ENCODE results near the gene SRGN.

DNA sequence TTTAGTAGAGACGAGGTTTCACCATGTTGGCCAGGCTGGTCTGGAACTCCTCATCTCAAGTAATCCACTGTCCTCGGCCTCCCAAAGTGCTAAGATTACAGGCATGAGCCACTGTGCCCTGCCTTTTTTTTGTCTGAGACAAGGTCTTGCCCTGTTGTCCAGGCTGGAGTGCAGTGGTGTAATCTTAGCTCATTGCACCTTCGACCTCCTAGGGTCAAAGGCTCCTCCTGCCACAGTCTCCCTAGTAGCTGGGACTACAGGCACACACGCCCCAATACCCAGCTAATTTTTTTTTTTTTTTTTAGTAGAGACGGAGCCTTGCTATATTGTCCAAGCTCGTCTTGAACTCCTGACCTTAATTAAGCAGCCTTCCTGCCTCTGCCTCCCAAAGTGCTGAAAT, 65.3 kb downstream of the SRGN start:
- TF ChIP-seq, protein P1, sequence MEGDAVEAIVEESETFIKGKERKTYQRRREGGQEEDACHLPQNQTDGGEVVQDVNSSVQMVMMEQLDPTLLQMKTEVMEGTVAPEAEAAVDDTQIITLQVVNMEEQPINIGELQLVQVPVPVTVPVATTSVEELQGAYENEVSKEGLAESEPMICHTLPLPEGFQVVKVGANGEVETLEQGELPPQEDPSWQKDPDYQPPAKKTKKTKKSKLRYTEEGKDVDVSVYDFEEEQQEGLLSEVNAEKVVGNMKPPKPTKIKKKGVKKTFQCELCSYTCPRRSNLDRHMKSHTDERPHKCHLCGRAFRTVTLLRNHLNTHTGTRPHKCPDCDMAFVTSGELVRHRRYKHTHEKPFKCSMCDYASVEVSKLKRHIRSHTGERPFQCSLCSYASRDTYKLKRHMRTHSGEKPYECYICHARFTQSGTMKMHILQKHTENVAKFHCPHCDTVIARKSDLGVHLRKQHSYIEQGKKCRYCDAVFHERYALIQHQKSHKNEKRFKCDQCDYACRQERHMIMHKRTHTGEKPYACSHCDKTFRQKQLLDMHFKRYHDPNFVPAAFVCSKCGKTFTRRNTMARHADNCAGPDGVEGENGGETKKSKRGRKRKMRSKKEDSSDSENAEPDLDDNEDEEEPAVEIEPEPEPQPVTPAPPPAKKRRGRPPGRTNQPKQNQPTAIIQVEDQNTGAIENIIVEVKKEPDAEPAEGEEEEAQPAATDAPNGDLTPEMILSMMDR (IDR thresholded peaks at IDR 0.05): no peak
- TF ChIP-seq POLR2A (IDR thresholded peaks at IDR 0.05): no peak

Measured in heart left ventricle (tissue), 13 donors.